MCF 10A (cell line): ENCODE measurements around the gene CAMSAP1. TPM values are rescaled to one million over a fixed set of nuclear protein-coding genes. Genes with fewer than 3 reads are reported as not detected.

Experiments
- BruUV-seq: library from RNA; stranded (reverse); fragments of 400-500 nt; replicated peaks from 2 replicates; lab custom pipeline; 2021; lab: Mats Ljungman, UMichigan
- CTCF ChIA-PET: fragments of 300-600 bp; sonication (Branson Sonifier 250); formaldehyde crosslinking; extraction: SDS; loops from one replicate; lab custom pipeline; 2021; ENCODE audit warnings: antibody characterized with exemption, inconsistent platforms; lab: Yijun Ruan, JAX
- POLR2A ChIA-PET: fragments of 300-600, 350-650 bp; sonication (Branson Sonifier 250); formaldehyde crosslinking; extraction: SDS; loops from one replicate; lab custom pipeline; 2020; ENCODE audit warnings: antibody characterized with exemption, inconsistent platforms; lab: Yijun Ruan, JAX
- DNase-seq: peaks from one replicate; pipeline ENCODE4 v3.0.0-alpha.2; 2018; ENCODE audit not compliant: unreplicated experiment
- H3K27ac Mint-ChIP-seq: one replicate; pipeline ENCODE4 v1.8.0; 2022; ENCODE audit warnings: mild to moderate bottlenecking, low read depth, mixed read lengths; ENCODE audit not compliant: unreplicated experiment
- H3K27me3 Mint-ChIP-seq: one replicate; pipeline ENCODE4 v1.8.0; 2022; ENCODE audit warnings: mixed read lengths; ENCODE audit not compliant: insufficient read depth, unreplicated experiment
- H3K36me3 Mint-ChIP-seq: one replicate; pipeline ENCODE4 v1.8.0; 2022; ENCODE audit warnings: mild to moderate bottlenecking, moderate library complexity, mixed read lengths; ENCODE audit not compliant: insufficient read depth, unreplicated experiment
- H3K4me1 Mint-ChIP-seq: one replicate; pipeline ENCODE4 v1.8.0; 2022; ENCODE audit warnings: mixed read lengths; ENCODE audit not compliant: insufficient read depth, unreplicated experiment
- H3K4me3 Mint-ChIP-seq: one replicate; pipeline ENCODE4 v1.8.0; 2022; ENCODE audit warnings: mild to moderate bottlenecking, moderate library complexity, mixed read lengths; ENCODE audit not compliant: unreplicated experiment
- H3K9me3 Mint-ChIP-seq: one replicate; pipeline ENCODE4 v1.8.0; 2022; ENCODE audit warnings: mixed read lengths; ENCODE audit not compliant: unreplicated experiment
- intact Hi-C: fragments of 100-400 bp; cut with micrococcal nuclease; formaldehyde crosslinking; loops from 2 replicates; pipeline ENCODE4 v1.14.1; 2022
- total RNA-seq: library from RNA; stranded (reverse); gene quantifications from 2 replicates; pipeline ENCODE4 v1.2.3, GENCODE V29; 2022
- TF ChIP-seq, protein P1 (sequence below): fragments of 200-600 bp; IDR thresholded peaks from one replicate; pipeline ENCODE4 v1.8.0; 2022; ENCODE audit warnings: antibody characterized with exemption, mild to moderate bottlenecking; ENCODE audit not compliant: unreplicated experiment

CAMSAP1 gene
- total RNA-seq, 1 experiment from 2014 or later = 39.5 TPM

GRCh38 chr9:135763716-135764446 is 143.5 kb downstream of the CAMSAP1 start:
- Mint-ChIP-seq H3K27ac (no peak overlapping the region), H3K9me3 (no peaks in the 10 kb centered on the region), H3K4me3 (no peak overlapping the region), H3K36me3 (no peaks in the 10 kb centered on the region), H3K4me1 (no peaks in the 10 kb centered on the region), H3K27me3 (peaks cover 18% of the 10 kb centered on the region)
- ChIA-PET CTCF (no interaction called here), POLR2A (no interaction called here)
- intact Hi-C loops = no loop called here
- TF ChIP-seq, protein P1, sequence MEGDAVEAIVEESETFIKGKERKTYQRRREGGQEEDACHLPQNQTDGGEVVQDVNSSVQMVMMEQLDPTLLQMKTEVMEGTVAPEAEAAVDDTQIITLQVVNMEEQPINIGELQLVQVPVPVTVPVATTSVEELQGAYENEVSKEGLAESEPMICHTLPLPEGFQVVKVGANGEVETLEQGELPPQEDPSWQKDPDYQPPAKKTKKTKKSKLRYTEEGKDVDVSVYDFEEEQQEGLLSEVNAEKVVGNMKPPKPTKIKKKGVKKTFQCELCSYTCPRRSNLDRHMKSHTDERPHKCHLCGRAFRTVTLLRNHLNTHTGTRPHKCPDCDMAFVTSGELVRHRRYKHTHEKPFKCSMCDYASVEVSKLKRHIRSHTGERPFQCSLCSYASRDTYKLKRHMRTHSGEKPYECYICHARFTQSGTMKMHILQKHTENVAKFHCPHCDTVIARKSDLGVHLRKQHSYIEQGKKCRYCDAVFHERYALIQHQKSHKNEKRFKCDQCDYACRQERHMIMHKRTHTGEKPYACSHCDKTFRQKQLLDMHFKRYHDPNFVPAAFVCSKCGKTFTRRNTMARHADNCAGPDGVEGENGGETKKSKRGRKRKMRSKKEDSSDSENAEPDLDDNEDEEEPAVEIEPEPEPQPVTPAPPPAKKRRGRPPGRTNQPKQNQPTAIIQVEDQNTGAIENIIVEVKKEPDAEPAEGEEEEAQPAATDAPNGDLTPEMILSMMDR = no peak
- no TSS peak for BruUV-seq
- no peak for DNase-seq

DNA sequence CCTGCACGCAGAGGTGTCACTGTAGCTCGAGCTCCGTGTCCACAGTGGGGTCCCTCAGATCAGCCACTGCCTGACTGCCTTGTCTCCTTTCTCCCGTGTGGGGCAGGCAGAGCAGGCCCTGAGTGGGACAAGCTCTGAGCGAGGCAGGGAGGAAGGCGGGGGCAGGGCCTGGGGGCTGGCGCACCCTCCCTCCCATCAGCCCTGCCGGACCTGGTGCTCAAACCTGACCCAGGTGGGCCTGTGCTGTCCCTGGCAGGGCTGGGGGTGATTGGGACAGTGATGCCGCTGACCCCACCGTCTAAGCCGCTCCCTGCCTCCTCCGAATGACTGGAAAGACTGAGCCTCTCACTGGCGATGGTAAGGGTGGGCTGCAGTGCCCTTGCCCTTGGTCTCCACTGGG is 144.4 kb downstream of the CAMSAP1 start:
- Mint-ChIP-seq H3K4me3 (no peak overlapping the region), H3K4me1 (no peaks in the 10 kb centered on the region), H3K36me3 (no peaks in the 10 kb centered on the region), H3K27ac (no peak overlapping the region), H3K27me3 (peaks cover 18% of the 10 kb centered on the region), H3K9me3 (no peaks in the 10 kb centered on the region)
- ChIA-PET CTCF (interaction anchor here (0.5 kb wide), 1 partner anchor 1966 kb away, joined by 6 read pairs; no protein-coding TSS in a partner anchor), POLR2A (interaction anchor here (0.7 kb wide), 1 partner anchor 19 kb away, joined by 3 read pairs; no protein-coding TSS in a partner anchor)
- no TSS peak for BruUV-seq
- no peak for DNase-seq
- TF ChIP-seq, protein P1 = no peak
- intact Hi-C loops = no loop called here

- H3K4me1 Mint-ChIP-seq = no peaks in the 10 kb centered on the region
- BruUV-seq = no TSS peak
- POLR2A ChIA-PET = no interaction called here
Measured at GRCh38 chr9:135761845-135762168, 145.5 kb downstream of the CAMSAP1 start.

GRCh38 chr9:135761150-135761844 is 146.0 kb downstream of the CAMSAP1 start:
- Mint-ChIP-seq H3K27ac (no peak overlapping the region), H3K36me3 (no peaks in the 10 kb centered on the region), H3K4me1 (no peaks in the 10 kb centered on the region), H3K9me3 (no peaks in the 10 kb centered on the region), H3K27me3 (peaks cover 18% of the 10 kb centered on the region), H3K4me3 (no peak overlapping the region)
- BruUV-seq = no TSS peak
- ChIA-PET POLR2A (no interaction called here), CTCF (no interaction called here)
- DNase-seq = no peak
- TF ChIP-seq, protein P1 = no peak
- intact Hi-C loops = no loop called here

More at GRCh38 chr9:135761845-135762168, 145.5 kb downstream of the CAMSAP1 start:
- CTCF ChIA-PET = no interaction called here
- no peaks in the 10 kb centered on the region for H3K9me3 Mint-ChIP-seq
- H3K4me3 Mint-ChIP-seq = no peak overlapping the region
- intact Hi-C loops = no loop called here
- TF ChIP-seq, protein P1 = no peak
- no peak overlapping the region for H3K27ac Mint-ChIP-seq
- H3K36me3 Mint-ChIP-seq = no peaks in the 10 kb centered on the region
- H3K27me3 Mint-ChIP-seq = peaks cover 18% of the 10 kb centered on the region
- DNase-seq = no peak
